Activated CD8-positive, alpha-beta T cell treated with anti-CD3 and anti-CD28 coated beads, Interleukin-2, amount 10 ng/mL, durations not matched to agents 7 days and 5 days (primary cell): Measurements from ENCODE around the gene MTHFR. TPM values are rescaled to one million over a fixed set of nuclear protein-coding genes. Genes with fewer than 3 reads are reported as not detected.
"Not testable (repeated sequence)": the region's sequence is repeated elsewhere in the genome, so short reads cannot be mapped to it uniquely, and the experiment has no call there.

Source experiments
- ATAC-seq: fragments of 150-1000 bp; cut with Tn5 transposase; one replicate; pipeline ENCODE4 v1.10.0; 2021; ENCODE audit warnings: moderate library complexity
- CTCF ChIA-PET: fragments of 350-600 bp; sonication (Branson Sonifier 250); formaldehyde crosslinking; loops from one replicate; lab custom pipeline; 2021; ENCODE audit warnings: antibody characterized with exemption; lab: Charles Lee
- POLR2A ChIA-PET: fragments of 350-600 bp; sonication (Branson Sonifier 250); formaldehyde crosslinking; loops from one replicate; lab custom pipeline; 2021; ENCODE audit warnings: antibody characterized with exemption; lab: Charles Lee
- DNase-seq: peaks from one replicate; pipeline ENCODE4 v3.0.0-alpha.2; 2020
- H3K27ac Mint-ChIP-seq: one replicate; pipeline ENCODE4 v1.8.0; 2021; ENCODE audit warnings: mild to moderate bottlenecking, mixed read lengths
- H3K27me3 Mint-ChIP-seq: one replicate; pipeline ENCODE4 v1.8.0; 2021; ENCODE audit warnings: low read depth, mixed read lengths
- H3K36me3 Mint-ChIP-seq: one replicate; pipeline ENCODE4 v1.8.0; 2021; ENCODE audit warnings: low read depth, mixed read lengths
- H3K4me1 Mint-ChIP-seq: one replicate; pipeline ENCODE4 v1.8.0; 2021; ENCODE audit warnings: low read depth, mixed read lengths
- H3K4me3 Mint-ChIP-seq: one replicate; pipeline ENCODE4 v1.8.0; 2021; ENCODE audit warnings: mild to moderate bottlenecking, mixed read lengths
- H3K9me3 Mint-ChIP-seq: one replicate; pipeline ENCODE4 v1.8.0; 2022; ENCODE audit warnings: mixed read lengths; ENCODE audit not compliant: insufficient read depth
- total RNA-seq, 2 experiments: library from RNA; stranded (reverse); gene quantifications; one replicate each; pipeline ENCODE4 v1.2.3, GENCODE V29; 2021

Gene MTHFR
- total RNA-seq, 2 experiments from 2014 or later: 32.4 to 34.6 TPM

DNA sequence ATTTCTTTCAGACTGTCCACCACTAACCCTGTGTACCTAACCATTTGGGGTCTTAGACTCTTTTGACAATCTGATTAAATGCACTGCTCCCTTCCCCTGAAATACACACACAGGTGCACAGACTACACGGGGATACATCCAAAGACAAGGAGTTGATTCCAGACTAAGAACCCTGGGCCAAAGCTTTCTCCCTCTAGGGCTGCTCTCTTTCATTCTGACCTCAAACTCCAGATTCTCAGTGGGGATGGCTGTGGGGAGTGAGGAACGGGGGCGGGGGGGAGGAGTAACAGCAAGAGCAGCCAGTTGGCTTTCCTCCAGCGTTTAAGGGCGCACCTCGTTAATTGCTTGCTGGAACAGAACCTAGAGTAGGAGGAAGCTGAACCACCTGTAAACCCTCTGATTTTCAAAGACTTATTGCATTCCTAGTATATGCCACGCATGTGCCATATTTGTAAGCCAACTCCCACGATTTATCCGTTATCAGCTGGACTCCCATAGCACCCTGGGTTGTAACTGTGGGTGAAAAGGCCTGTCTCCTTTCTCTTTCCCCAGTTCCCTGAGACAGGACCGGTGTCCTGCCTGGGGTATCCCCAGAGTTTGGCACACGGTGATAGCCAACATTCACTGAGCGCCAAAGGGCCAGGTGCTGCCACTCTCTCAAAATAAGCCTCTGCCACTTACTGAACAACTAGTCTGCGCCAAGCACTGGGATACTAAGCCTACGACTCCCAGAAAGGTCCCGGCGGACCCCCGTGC lies 920 bp downstream of the MTHFR start:
- CTCF ChIA-PET: interaction anchor here (1.0 kb wide), 1 partner anchor 115 kb away, joined by 3 read pairs; no protein-coding TSS in a partner anchor
- POLR2A ChIA-PET: interaction anchor here (0.8 to 4.6 kb wide), 2 partner anchors 17 to 104 kb away, joined by 3 to 103 read pairs; no protein-coding TSS in a partner anchor
- Mint-ChIP-seq H3K4me3 (peak overlapping the region; percentile 97), H3K9me3 (no peaks in the 10 kb centered on the region), H3K27me3 (no peaks in the 10 kb centered on the region), H3K27ac (peak overlapping the region; percentile 95), H3K4me1 (peaks cover 64% of the 10 kb centered on the region), H3K36me3 (peaks cover 42% of the 10 kb centered on the region)
- DNase-seq (peak; percentile 29), ATAC-seq (no peak)

DNA sequence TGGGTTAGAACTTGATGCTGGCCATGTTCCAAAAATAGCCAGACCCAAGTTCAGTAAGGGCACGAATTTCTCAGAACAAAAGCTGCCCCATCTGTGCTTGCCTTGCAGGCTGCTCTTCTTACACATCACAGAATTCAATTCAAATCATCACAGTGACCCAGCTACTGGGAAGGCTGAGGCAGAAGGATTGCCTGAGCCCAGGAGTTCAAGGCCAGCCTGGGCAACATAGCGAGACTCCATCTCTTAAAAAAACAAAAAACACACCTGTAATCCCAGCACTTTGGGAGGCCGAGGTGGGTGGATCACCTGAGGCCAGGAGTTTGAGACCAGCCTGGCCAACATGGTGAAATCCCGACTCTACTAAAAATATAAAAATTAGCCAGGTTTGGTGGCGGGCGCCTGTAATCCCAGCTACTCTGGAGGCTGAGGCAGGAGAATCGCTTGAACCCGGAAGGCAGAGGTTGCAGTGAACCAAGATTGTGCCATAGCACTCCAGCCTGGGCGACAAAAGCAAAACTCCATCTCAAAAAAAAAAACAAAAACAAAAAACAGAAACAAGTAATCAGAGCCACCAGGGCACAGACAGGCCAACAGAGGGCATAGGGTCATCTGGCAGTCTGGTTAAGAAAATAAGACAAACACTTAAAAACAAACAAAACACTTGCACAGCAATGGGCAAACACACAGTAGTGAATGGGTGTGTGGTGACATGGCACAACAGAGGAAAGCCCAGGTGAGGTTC lies 1.7 kb downstream of the MTHFR start:
- H3K4me1 Mint-ChIP-seq: peaks cover 61% of the 10 kb centered on the region
- CTCF ChIA-PET: interaction anchor here (1.0 to 2.1 kb wide), 5 partner anchors 19 to 140 kb away, joined by 3 to 6 read pairs (median 4); partner anchors contain the start of gene FBXO6

DNA sequence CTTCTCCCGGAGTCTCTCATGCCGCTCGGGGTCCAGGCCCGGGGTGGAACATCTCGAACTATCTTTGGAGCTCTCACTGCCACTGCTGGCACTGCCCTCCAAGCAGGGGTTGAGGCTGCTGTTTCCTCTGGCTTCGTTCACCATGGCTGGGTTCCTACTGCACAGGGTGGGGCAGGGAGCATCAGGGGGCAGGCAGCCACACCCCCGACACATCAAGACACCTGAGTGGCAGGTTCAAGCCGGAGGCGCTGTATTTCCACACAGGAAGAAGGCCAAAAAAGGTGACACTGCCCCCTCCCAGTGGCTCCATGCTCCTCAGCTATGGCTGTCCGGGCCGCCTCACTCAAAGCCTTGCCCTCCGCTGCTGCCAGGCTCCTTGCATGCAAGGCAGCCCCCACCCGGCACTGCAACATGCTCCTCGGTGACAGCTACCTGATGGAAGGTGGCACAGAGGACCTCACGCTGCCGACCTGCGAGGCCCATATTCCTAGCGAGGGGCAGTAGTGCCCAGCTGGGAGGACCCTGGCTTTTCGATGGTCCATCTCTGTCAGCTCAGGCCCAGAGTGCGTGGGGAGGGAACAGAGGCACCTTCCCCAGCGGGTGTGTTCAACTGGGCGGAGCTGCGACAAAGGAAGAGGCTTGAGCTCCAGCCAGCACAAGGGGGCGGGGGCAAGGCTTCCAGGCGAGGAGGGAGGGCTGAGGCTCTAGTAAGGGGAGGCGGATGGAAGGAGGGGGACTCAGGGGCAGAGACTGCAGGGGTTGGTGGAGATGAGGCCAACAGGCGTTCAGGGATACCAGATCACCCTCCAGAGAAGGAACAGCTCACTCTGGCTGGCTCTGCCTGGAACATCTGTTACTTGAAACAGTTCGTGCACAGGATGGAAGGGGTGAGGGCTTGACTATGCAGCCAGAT lies 2.5 kb downstream of the MTHFR start:
- Mint-ChIP-seq H3K9me3 (no peaks in the 10 kb centered on the region), H3K27ac (peak overlapping the region; percentile 88), H3K4me1 (peaks cover 55% of the 10 kb centered on the region), H3K36me3 (peaks cover 38% of the 10 kb centered on the region), H3K4me3 (peak overlapping the region; percentile 97), H3K27me3 (no peaks in the 10 kb centered on the region)
- ATAC-seq: peak; percentile 54
- peak; percentile 91 for DNase-seq
- CTCF ChIA-PET: interaction anchor here (0.9 to 2.1 kb wide), 5 partner anchors 18 to 139 kb away, joined by 3 to 6 read pairs (median 4); partner anchors contain the start of gene FBXO6
- POLR2A ChIA-PET: interaction anchor here (0.6 to 4.6 kb wide), 5 partner anchors 19 to 791 kb away, joined by 3 to 103 read pairs (median 4); partner anchors contain the start of gene FBXO6

More for the DNA sequence above, 1.7 kb downstream of the MTHFR start:
- Mint-ChIP-seq H3K27ac (peak overlapping the region; percentile 88), H3K4me3 (peak overlapping the region; percentile 97), H3K36me3 (peaks cover 41% of the 10 kb centered on the region)
- not testable (repeated sequence) for H3K27me3 Mint-ChIP-seq, ATAC-seq, DNase-seq, H3K9me3 Mint-ChIP-seq
- POLR2A ChIA-PET: interaction anchor here (0.8 to 4.6 kb wide), 5 partner anchors 17 to 792 kb away, joined by 3 to 103 read pairs (median 3); partner anchors contain the start of gene FBXO6

DNA sequence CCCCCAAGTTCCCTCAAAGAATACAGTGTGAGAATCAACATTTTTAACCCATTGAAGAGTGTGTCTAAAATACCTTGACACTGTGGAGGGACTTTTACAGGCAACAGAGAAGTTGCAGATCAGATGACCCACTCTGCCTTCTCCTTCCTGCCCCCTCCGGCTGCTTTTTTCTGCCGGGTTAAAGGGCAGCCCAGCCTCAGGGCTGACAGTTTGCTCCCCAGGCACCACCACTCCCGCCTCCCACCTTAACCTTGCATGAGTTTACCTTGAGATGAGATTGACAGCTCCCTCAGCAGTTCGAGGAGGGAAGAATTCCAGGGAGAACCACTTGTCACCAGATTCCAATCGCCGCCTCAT lies 3.2 kb downstream of the MTHFR start:
- ATAC-seq (no peak), DNase-seq (peak; percentile 44)
- no peaks in the 10 kb centered on the region for H3K27me3 Mint-ChIP-seq
- H3K4me3 Mint-ChIP-seq: peak overlapping the region; percentile 97
- H3K4me1 Mint-ChIP-seq: peaks cover 48% of the 10 kb centered on the region
- peaks cover 37% of the 10 kb centered on the region for H3K36me3 Mint-ChIP-seq
- POLR2A ChIA-PET: interaction anchor here (0.6 to 4.6 kb wide), 3 partner anchors 106 to 178 kb away, joined by 4 to 103 read pairs (median 9); partner anchors contain the start of gene FBXO6
- CTCF ChIA-PET: interaction anchor here (0.9 to 2.1 kb wide), 4 partner anchors 35 to 139 kb away, joined by 3 to 6 read pairs (median 4); partner anchors contain the start of gene FBXO6
- H3K9me3 Mint-ChIP-seq: no peaks in the 10 kb centered on the region
- H3K27ac Mint-ChIP-seq: peak overlapping the region; percentile 88

DNA sequence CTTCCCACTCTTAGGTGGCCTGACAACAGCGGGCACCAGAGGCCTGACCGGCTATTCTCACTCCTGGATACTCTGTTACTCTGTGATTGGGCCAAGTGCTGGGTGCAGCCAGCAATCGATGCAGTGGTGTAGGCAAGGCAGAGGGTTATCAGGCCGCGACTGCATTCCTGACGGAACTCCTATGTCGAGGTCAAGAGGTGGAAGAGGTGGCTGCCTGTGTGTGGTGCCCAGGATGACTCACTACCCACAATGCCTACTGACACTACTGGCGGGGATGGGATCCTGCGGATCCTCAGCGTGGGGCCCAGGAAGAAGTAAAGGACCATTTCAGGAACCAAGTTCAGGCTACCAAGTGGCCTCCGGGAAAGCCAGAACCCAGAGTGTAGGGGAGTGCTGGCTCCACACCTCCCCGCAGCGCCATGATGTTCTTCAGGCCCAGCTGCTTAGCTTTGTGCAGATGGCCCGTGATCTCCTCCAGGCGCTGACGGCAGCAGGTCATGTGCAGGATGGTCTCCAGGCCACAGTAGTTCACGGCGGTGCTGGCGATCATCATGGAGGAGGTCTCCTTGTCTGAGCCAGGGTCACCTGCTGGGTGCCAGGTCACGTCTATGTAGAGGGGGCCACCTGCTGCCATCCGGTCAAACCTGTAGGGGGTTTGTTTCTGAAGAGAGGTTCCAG lies 4.9 kb downstream of the MTHFR start:
- no peak overlapping the region for H3K4me3 Mint-ChIP-seq
- POLR2A ChIA-PET: interaction anchor here (4.6 kb wide), 1 partner anchor 108 kb away, joined by 103 read pairs; no protein-coding TSS in a partner anchor

DNA sequence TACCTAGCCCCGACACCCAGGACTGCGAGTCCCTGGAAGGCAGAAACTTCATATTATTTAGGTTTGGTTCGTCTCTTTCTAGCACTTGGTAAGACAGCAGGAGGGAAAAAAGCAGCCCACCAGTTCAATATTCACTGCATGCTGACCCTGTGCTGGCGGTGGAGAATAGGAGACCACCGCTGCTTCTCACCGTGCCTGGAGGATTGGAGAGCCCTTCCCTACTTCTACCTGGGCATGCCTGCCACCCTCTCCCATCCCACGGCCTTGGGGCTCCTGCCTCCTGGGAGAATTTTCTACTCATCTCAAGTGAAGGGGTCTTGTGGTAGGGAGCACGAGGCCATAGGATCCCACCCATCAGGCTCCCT lies 5.4 kb downstream of the MTHFR start:
- ATAC-seq: no peak
- no peak for DNase-seq
- ChIA-PET CTCF (no interaction called here), POLR2A (no interaction called here)
- Mint-ChIP-seq H3K9me3 (no peaks in the 10 kb centered on the region), H3K36me3 (peaks cover 40% of the 10 kb centered on the region), H3K4me1 (peaks cover 34% of the 10 kb centered on the region), H3K4me3 (no peak overlapping the region), H3K27ac (no peak overlapping the region), H3K27me3 (no peaks in the 10 kb centered on the region)

More for the DNA sequence above, 4.9 kb downstream of the MTHFR start:
- Mint-ChIP-seq H3K27me3 (no peaks in the 10 kb centered on the region), H3K36me3 (peaks cover 35% of the 10 kb centered on the region), H3K27ac (no peak overlapping the region), H3K4me1 (peaks cover 34% of the 10 kb centered on the region), H3K9me3 (no peaks in the 10 kb centered on the region)
- ATAC-seq: no peak
- CTCF ChIA-PET: no interaction called here
- DNase-seq: no peak

DNA sequence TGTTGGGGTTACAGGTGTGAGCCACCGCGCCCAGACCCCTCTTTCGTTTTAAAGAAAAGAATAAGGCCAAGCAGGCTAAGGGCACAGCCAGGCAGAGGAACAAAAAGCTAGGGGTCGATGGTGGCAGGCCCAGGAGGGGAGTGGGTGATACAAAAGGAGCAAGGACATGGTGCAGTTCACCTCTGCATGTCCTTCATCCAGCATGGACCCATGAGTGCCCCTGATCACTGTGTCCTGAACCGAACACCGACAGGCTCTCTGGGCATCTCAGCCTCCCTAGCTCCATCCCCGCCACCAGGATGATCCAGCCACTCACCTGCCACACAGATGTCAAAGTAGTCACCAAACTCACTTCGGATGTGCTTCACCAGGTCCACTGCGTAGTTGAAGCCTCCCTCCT lies 5.9 kb downstream of the MTHFR start:
- H3K4me1 Mint-ChIP-seq: peaks cover 31% of the 10 kb centered on the region
- no peak overlapping the region for H3K4me3 Mint-ChIP-seq
- H3K36me3 Mint-ChIP-seq: peaks cover 43% of the 10 kb centered on the region
- H3K27me3 Mint-ChIP-seq: no peaks in the 10 kb centered on the region
- ChIA-PET POLR2A (no interaction called here), CTCF (no interaction called here)
- no peak overlapping the region for H3K27ac Mint-ChIP-seq
- ATAC-seq (no peak), DNase-seq (no peak)
- no peaks in the 10 kb centered on the region for H3K9me3 Mint-ChIP-seq

DNA sequence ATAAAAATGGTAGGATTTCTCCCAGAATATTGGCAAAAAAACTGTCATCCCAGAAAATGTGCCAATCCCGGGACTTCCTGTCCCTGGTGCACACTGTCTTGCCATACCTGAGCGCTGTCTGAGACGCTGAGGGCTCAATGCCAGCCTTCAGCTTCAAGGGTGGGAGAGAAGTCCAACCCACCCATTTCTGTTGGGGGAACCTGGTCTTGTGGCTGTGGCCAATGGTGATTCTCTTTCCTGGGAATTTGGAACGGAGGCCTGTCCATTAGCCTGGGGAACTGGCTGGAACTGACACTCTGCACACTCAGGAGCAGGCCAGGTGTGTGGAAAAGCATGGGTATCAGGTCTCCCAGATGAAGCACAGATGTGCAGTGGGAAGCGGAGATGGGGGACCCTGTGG lies 6.7 kb downstream of the MTHFR start:
- CTCF ChIA-PET: no interaction called here

DNA sequence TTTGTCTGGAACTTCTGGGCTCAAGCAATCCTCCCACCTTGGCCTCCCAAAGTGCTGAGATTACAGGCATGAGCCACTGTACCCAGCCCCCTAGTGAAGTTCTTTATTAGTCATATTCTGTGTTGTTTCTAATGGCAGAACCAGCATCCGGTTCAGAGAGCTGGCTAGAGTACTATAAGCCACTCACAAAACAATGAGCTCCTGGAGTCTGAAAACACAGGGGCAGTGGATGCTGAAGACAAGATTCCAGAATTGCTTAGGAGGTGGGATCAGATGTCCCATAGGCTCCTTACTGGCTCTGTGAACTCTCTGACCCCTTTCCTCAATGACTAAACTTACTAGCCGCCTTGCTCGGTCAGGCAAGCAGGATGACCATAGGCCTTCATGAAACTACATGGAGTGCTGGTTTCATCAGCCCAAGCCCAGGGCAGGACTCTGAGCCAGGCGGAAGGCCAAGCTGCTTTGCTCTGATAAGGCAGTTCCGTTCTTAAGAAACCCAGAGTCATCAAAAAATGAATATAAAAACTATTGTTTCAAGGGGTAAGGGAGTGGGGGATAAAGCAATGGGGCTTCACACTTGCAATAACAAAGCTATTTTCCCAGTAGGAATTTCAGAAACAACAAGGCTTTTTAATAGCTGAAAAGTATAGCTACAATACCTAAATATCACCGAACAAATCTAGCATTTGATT lies 8.1 kb downstream of the MTHFR start:
- no peak overlapping the region for H3K4me3 Mint-ChIP-seq
- peaks cover 44% of the 10 kb centered on the region for H3K36me3 Mint-ChIP-seq
- H3K27me3 Mint-ChIP-seq: no peaks in the 10 kb centered on the region
- ChIA-PET POLR2A (interaction anchor here (0.8 to 2.6 kb wide), 3 partner anchors 22 to 112 kb away, joined by 3 to 9 read pairs (median 5); no protein-coding TSS in a partner anchor), CTCF (interaction anchor here (1.2 kb wide), 1 partner anchor 11 kb away, joined by 3 read pairs; no protein-coding TSS in a partner anchor)
- H3K27ac Mint-ChIP-seq: no peak overlapping the region
- peaks cover 10% of the 10 kb centered on the region for H3K4me1 Mint-ChIP-seq
- DNase-seq: no peak
- no peaks in the 10 kb centered on the region for H3K9me3 Mint-ChIP-seq
- ATAC-seq: no peak

More for the DNA sequence above, 6.7 kb downstream of the MTHFR start:
- no peak overlapping the region for H3K27ac Mint-ChIP-seq
- no peaks in the 10 kb centered on the region for H3K27me3 Mint-ChIP-seq
- DNase-seq: no peak
- H3K36me3 Mint-ChIP-seq: peaks cover 50% of the 10 kb centered on the region
- POLR2A ChIA-PET: no interaction called here
- peaks cover 23% of the 10 kb centered on the region for H3K4me1 Mint-ChIP-seq
- no peak for ATAC-seq
- H3K9me3 Mint-ChIP-seq: no peaks in the 10 kb centered on the region
- no peak overlapping the region for H3K4me3 Mint-ChIP-seq
